Peyer's patch (tissue), 4 donors: ENCODE results near the gene TM4SF5. TPM values are rescaled to one million over a fixed set of nuclear protein-coding genes. Genes with fewer than 3 reads are reported as not detected.
A peak's percentile ranks its signal among the peaks of the same experiment; 100 is the strongest.
"Not testable (repeated sequence)": the region's sequence is repeated elsewhere in the genome, so short reads cannot be mapped to it uniquely, and the experiment has no call there.

Experiments used
- DNase-seq, 3 donors: peaks; one replicate each; pipeline ENCODE4 v3.0.0-alpha.2; 2017 to 2019
- H3K27ac ChIP-seq, 4 donors: fragments of 200-600 bp; sonication (generic); one replicate each; pipeline ENCODE4 v1.5.1; 2016 to 2019
- H3K27me3 ChIP-seq, 2 donors: fragments of 200-600 bp; sonication (generic); one replicate each; pipeline ENCODE4 v1.5.1; 2019
- H3K36me3 ChIP-seq, 3 donors: fragments of 200-600 bp; sonication (generic); one replicate each; pipeline ENCODE4 v1.5.1; 2016 to 2019
- H3K4me1 ChIP-seq, 4 donors: fragments of 200-600 bp; sonication (generic); one replicate each; pipeline ENCODE4 v1.5.1; 2016 to 2019
- H3K4me3 ChIP-seq, 4 donors: fragments of 200-600 bp; sonication (generic); 1 replicate in 3 of 4; 2 replicates in 1 of 4; pipeline ENCODE4 v1.5.1; 2016 to 2019; ENCODE audit warnings: mild to moderate bottlenecking in 1 of 4
- H3K9me3 ChIP-seq, 4 donors: fragments of 200-600 bp; sonication (generic); one replicate each; pipeline ENCODE4 v1.5.1; 2016 to 2019; ENCODE audit warnings: mild to moderate bottlenecking in 1 of 4
- POLR2A ChIP-seq, 2 donors: fragments of 450-650 bp; IDR thresholded peaks; one replicate each; pipeline ENCODE4 v1.5.1; 2017; ENCODE audit warnings: antibody characterized with exemption in 2 of 2, mild to moderate bottlenecking in 2 of 2, moderate library complexity in 2 of 2
- total RNA-seq, 4 donors: library from RNA; depleted of rRNA; stranded (reverse); fragments of >200 nt; gene quantifications; one replicate each; pipeline ENCODE4 v1.1.0, GENCODE V29; 2016
- TF ChIP-seq, protein P1 (sequence below), 6 experiments: fragments of 450-650 bp in 4 of 6; fragments of 200-600 bp in 2 of 6; sonication (generic) in 1 of 6; IDR thresholded peaks; one replicate each; pipeline ENCODE4 v1.5.1; 2017 to 2019; ENCODE audit warnings: antibody characterized with exemption in 6 of 6, mild to moderate bottlenecking in 3 of 6, moderate library complexity in 1 of 6

The TM4SF5 gene
- total RNA-seq, 4 donors from 2014 or later: 75.3 to 171 (median 163) TPM; not detected in 1

DNA sequence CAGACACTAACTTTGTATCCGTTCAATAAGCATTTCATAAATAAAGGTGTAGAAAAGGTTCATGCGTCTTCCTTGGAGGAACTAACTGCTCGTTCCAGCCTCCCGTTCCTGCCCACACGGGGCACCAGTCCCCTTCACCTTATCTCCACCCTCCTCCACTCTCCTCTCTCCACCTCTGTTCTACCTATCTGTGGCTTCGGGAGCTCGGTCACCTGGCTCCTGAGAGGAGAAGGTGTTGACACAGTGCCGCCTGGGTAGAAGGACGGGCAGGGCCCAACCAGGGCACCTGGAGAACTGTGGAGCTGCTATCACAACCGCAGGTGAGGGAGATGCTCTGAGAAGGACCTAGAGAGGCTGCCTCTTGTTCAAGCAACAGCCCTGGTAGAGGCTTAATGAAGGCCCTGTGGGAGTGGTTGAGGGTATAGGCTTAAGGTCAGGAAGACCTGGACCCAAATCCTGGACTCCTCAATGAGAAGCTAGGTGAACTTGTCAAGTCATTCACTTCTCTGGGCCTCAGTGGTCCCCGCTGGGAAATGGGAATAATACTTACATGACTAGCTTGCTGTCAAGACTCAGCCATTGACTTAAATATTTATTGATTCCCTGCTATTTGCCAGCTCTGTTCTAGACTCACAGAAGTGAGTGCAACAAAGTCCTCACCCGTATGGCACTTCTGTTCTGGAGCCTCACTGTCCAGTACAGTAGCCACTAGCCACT lies 51.8 kb downstream of the TM4SF5 start:
- TF ChIP-seq, protein P1, sequence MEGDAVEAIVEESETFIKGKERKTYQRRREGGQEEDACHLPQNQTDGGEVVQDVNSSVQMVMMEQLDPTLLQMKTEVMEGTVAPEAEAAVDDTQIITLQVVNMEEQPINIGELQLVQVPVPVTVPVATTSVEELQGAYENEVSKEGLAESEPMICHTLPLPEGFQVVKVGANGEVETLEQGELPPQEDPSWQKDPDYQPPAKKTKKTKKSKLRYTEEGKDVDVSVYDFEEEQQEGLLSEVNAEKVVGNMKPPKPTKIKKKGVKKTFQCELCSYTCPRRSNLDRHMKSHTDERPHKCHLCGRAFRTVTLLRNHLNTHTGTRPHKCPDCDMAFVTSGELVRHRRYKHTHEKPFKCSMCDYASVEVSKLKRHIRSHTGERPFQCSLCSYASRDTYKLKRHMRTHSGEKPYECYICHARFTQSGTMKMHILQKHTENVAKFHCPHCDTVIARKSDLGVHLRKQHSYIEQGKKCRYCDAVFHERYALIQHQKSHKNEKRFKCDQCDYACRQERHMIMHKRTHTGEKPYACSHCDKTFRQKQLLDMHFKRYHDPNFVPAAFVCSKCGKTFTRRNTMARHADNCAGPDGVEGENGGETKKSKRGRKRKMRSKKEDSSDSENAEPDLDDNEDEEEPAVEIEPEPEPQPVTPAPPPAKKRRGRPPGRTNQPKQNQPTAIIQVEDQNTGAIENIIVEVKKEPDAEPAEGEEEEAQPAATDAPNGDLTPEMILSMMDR (IDR thresholded peaks at IDR 0.05): no peak
- no peak for TF ChIP-seq POLR2A (IDR thresholded peaks at IDR 0.05)
- DNase-seq: no peak
- H3K4me3 ChIP-seq: no peak overlapping the region
- no peaks in the 10 kb centered on the region for H3K9me3 ChIP-seq
- H3K4me1 ChIP-seq: no peaks in the 10 kb centered on the region
- peaks cover 0 to 22% (median 0%) of the 10 kb centered on the region in 3 donors for H3K36me3 ChIP-seq
- no peaks in the 10 kb centered on the region for H3K27me3 ChIP-seq
- H3K27ac ChIP-seq: no peak overlapping the region

DNA sequence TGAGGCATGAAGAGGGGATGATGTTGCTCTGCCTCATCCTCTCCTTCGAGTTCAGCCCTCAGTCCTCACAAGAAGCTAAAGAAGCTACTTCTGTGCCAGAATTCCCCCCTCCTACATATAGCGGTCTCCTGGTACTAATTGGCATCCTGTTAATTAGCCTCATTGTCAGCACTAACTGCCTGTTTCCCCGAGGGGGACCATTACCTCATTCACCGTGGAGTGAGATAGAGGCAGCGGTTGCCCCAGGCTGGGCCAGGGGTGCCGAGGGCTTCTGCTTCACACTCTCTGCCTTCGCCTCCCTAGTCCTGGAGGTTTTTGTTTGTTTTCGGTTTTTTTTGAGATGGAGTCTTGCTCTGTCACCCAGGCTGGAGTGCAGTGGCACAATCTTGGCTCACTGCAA lies 55.7 kb downstream of the TM4SF5 start:
- no peak overlapping the region for H3K27ac ChIP-seq
- DNase-seq: no peak
- H3K27me3 ChIP-seq: no peaks in the 10 kb centered on the region
- no peaks in the 10 kb centered on the region for H3K4me1 ChIP-seq
- H3K4me3 ChIP-seq: no peak overlapping the region
- no peaks in the 10 kb centered on the region for H3K36me3 ChIP-seq
- no peaks in the 10 kb centered on the region for H3K9me3 ChIP-seq
- TF ChIP-seq POLR2A (IDR thresholded peaks at IDR 0.05): no peak
- TF ChIP-seq, protein P1 (IDR thresholded peaks at IDR 0.05): no peak

DNA sequence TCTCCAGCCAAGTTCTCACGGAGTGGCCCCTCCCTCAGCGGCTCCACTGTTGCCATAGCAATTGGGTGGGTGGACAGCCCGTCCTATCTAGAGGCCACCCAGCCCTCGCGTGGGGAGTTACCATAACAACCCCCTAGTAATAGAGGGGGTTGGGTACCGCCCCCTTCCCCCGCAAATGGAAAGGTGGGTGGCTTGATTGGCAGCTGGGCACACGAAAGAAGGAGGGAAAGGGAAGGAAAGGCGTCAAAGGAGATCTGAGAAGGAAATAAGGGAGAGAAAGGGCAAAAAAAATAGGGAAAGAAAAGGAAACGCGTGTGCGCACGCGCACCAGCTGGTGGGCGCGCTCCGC lies 61.1 kb downstream of the TM4SF5 start:
- H3K36me3 ChIP-seq, DNase-seq, H3K27me3 ChIP-seq, H3K9me3 ChIP-seq: not testable (repeated sequence)
- Histone ChIP-seq H3K27ac (peak overlapping the region; percentile 91 to 98 (median 96)), H3K4me3 (peak overlapping the region; percentile 76 to 99 (median 98)), H3K4me1 (peaks cover 4 to 25% (median 10%) of the 10 kb centered on the region in 4 donors)

Other genes starting within 250 kb of the TM4SF5 start
- gene MYBBP1A, start 216.5 kb upstream of the TM4SF5 start, total RNA-seq: 100 to 1,000 TPM in 2 of 4 donors, 10 to 100 TPM in 2; 27.1 to 244 (median 91.2) TPM
- gene GGT6, start 211.3 kb upstream of the TM4SF5 start, total RNA-seq: 100 to 1,000 TPM in 2 of 4 donors, 10 to 100 TPM in 2; 26.4 to 199 (median 119) TPM
- 1 to 10 TPM in 1 of 4 donors, not detected in 3; 1.2 TPM for gene SMTNL2, start 187.4 kb upstream of the TM4SF5 start, total RNA-seq
- gene ALOX15, start 130.2 kb upstream of the TM4SF5 start, total RNA-seq: not detected
- 10 to 100 TPM; 21.2 to 34.9 (median 31.4) TPM for gene PELP1, start 67.7 kb upstream of the TM4SF5 start, total RNA-seq
- gene ARRB2, start 61.3 kb upstream of the TM4SF5 start, total RNA-seq: 100 to 1,000 TPM in 1 of 4 donors, 10 to 100 TPM in 3; 59.2 to 163 (median 73.8) TPM
- gene MED11, start 40.5 kb upstream of the TM4SF5 start, total RNA-seq: 10 to 100 TPM; 32.1 to 44.6 (median 41.8) TPM
- 1 to 10 TPM in 3 of 4 donors, not detected in 1; 2.1 to 5.6 (median 4.0) TPM for gene ZMYND15, start 32.1 kb upstream of the TM4SF5 start, total RNA-seq
- 10 to 100 TPM; 24.8 to 33.1 (median 28.0) TPM for gene CXCL16, start 32.0 kb upstream of the TM4SF5 start, total RNA-seq
- 1 to 10 TPM in 1 of 4 donors, not detected in 3; 3.8 TPM for gene VMO1, start 14.5 kb downstream of the TM4SF5 start, total RNA-seq
- 10 to 100 TPM in 2 of 4 donors, 1 to 10 TPM in 1, not detected in 1; 5.4 to 28.2 (median 23.6) TPM for gene GLTPD2, start 17.1 kb downstream of the TM4SF5 start, total RNA-seq
- 100 to 1,000 TPM in 2 of 4 donors, 10 to 100 TPM in 2; 51.4 to 155 (median 107) TPM for gene PSMB6, start 24.3 kb downstream of the TM4SF5 start, total RNA-seq
- gene PLD2, start 35.3 kb downstream of the TM4SF5 start, total RNA-seq: 10 to 100 TPM; 14.4 to 33.8 (median 26.6) TPM
- gene MINK1, start 61.5 kb downstream of the TM4SF5 start, total RNA-seq: 100 to 1,000 TPM; 111 to 278 (median 223) TPM
- 1 to 10 TPM in 2 of 4 donors, under 1 TPM in 2; 0.66 to 5.0 (median 1.5) TPM for gene C17orf107, start 127.7 kb downstream of the TM4SF5 start, total RNA-seq
- not detected for gene CHRNE, start 131.2 kb downstream of the TM4SF5 start, total RNA-seq
- not detected for gene GP1BA, start 160.4 kb downstream of the TM4SF5 start, total RNA-seq
- 10 to 100 TPM; 30.5 to 84.1 (median 60.4) TPM for gene SLC25A11, start 168.2 kb downstream of the TM4SF5 start, total RNA-seq
- 10 to 100 TPM; 57.8 to 92.1 (median 78.9) TPM for gene RNF167, start 168.4 kb downstream of the TM4SF5 start, total RNA-seq
- gene PFN1, start 176.6 kb downstream of the TM4SF5 start, total RNA-seq: 1,000 to 10,000 TPM in 1 of 4 donors, 100 to 1,000 TPM in 3; 530 to 1,064 (median 855) TPM
- gene ENO3, start 179.2 kb downstream of the TM4SF5 start, total RNA-seq: 10 to 100 TPM in 3 of 4 donors, 1 to 10 TPM in 1; 7.4 to 27.7 (median 20.6) TPM
- gene SPAG7, start 195.9 kb downstream of the TM4SF5 start, total RNA-seq: 10 to 100 TPM; 34.2 to 85.0 (median 48.9) TPM
- gene CAMTA2, start 215.8 kb downstream of the TM4SF5 start, total RNA-seq: 100 to 1,000 TPM in 1 of 4 donors, 10 to 100 TPM in 3; 42.4 to 124 (median 88.7) TPM
- gene INCA1, start 225.6 kb downstream of the TM4SF5 start, total RNA-seq: 1 to 10 TPM in 1 of 4 donors, not detected in 3; 2.4 TPM
- gene KIF1C, start 226.1 kb downstream of the TM4SF5 start, total RNA-seq: 100 to 1,000 TPM in 3 of 4 donors, 10 to 100 TPM in 1; 91.4 to 141 (median 116) TPM